HepG2 (cell line): ENCODE data around the gene DND1. TPM values are rescaled to one million over a fixed set of nuclear protein-coding genes. Genes with fewer than 3 reads are reported as not detected.
"Not testable (repeated sequence)": the region's sequence is repeated elsewhere in the genome, so short reads cannot be mapped to it uniquely, and the experiment has no call there.

ENCODE experiments used
- ATAC-seq: fragments of 200-7000 bp; cut with Tn5 transposase; 3 replicates; pipeline ENCODE4 v1.9.1; 2020; ENCODE audit warnings: mild to moderate bottlenecking, moderate library complexity
- BruUV-seq: library from RNA; stranded (reverse); fragments of 400-500 nt; replicated peaks from 2 replicates; lab custom pipeline; 2021; lab: Mats Ljungman, UMichigan
- CTCF ChIA-PET: fragments of 300-600 bp; formaldehyde crosslinking; extraction: SDS; loops from one replicate; lab custom pipeline; 2021; ENCODE audit warnings: low total read pairs, inconsistent platforms, low intra/inter-chr PET ratio; lab: Yijun Ruan, JAX
- POLR2A ChIA-PET: fragments of 350-600 bp; sonication (Branson Sonifier 250); formaldehyde crosslinking; loops from one replicate; lab custom pipeline; 2020; ENCODE audit warnings: antibody characterized with exemption, inconsistent platforms; lab: Yijun Ruan, JAX
- DNase-seq: peaks from one replicate; pipeline ENCODE4 v3.0.0-alpha.2; 2015; ENCODE audit warnings: low spot score
- FAIRE-seq: peaks from 3 replicates; lab custom pipeline; 2011; peaks lifted over from hg19 to GRCh38; lab: Jason Lieb, UNC
- H2AFZ ChIP-seq: one replicate; pipeline ENCODE4 v1.6.1; 2011; ENCODE audit warnings: low read length, inconsistent platforms
- H3K27ac ChIP-seq: fragments of 300-600 bp; 3 replicates; pipeline ENCODE4 v1.8.0; 2011; ENCODE audit warnings: mixed run types, mild to moderate bottlenecking, mixed read lengths, low read length, inconsistent platforms; ENCODE audit not compliant: insufficient read depth; ENCODE audit errors: extremely low read length
- H3K27me3 ChIP-seq, 2 experiments: fragments of 200-600 bp in 1 of 2; 2 replicates in 1 of 2; 3 replicates in 1 of 2; pipeline versions ENCODE4 v1.6.0 to v1.8.0; 2011; ENCODE audit warnings: low read length in 2 of 2, mild to moderate bottlenecking in 2 of 2, moderate library complexity in 2 of 2, inconsistent platforms in 1 of 2; ENCODE audit not compliant: insufficient read depth in 2 of 2, control insufficient read depth in 1 of 2
- H3K36me3 ChIP-seq, 2 experiments: fragments of 200-600 bp in 1 of 2; replicated peaks in 1 of 2; 2 replicates in 1 of 2; 3 replicates in 1 of 2; pipeline versions ENCODE4 v1.5.1 to v1.8.0; 2011; ENCODE audit warnings: low read length in 2 of 2, inconsistent platforms in 1 of 2; ENCODE audit not compliant: insufficient read depth in 2 of 2, control insufficient read depth in 1 of 2
- H3K4me1 ChIP-seq: 2 replicates; pipeline ENCODE4 v1.5.1; 2012; ENCODE audit warnings: low read length, inconsistent platforms; ENCODE audit not compliant: insufficient read depth
- H3K4me2 ChIP-seq: 2 replicates; pipeline ENCODE4 v1.6.0; 2011; ENCODE audit warnings: low read depth, low read length, inconsistent platforms
- H3K4me3 ChIP-seq, 3 experiments: fragments of 200-600 bp in 1 of 3; sonication (generic), shearing (Covaris generic) in 1 of 3; replicated peaks in 1 of 3; 2 replicates each; pipeline ENCODE4 v1.5.1; 2011 to 2016; ENCODE audit warnings: low read length in 3 of 3, inconsistent platforms in 2 of 3, low read depth in 2 of 3, mild to moderate bottlenecking in 2 of 3, control low read depth in 1 of 3, mixed read lengths in 1 of 3; ENCODE audit not compliant: insufficient read depth in 1 of 3
- H3K79me2 ChIP-seq: one replicate; pipeline ENCODE4 v1.6.1; 2011; ENCODE audit warnings: low read length, inconsistent platforms; ENCODE audit not compliant: insufficient read depth
- H3K9ac ChIP-seq: 2 replicates; pipeline ENCODE4 v1.6.0; 2011; ENCODE audit warnings: mild to moderate bottlenecking, low read depth, low read length, inconsistent platforms; ENCODE audit not compliant: insufficient read depth
- H3K9me3 ChIP-seq: 2 replicates; pipeline ENCODE4 v1.5.1; 2012; ENCODE audit warnings: mild to moderate bottlenecking, low read length
- H4K20me1 ChIP-seq: 2 replicates; pipeline ENCODE4 v1.6.0; 2011; ENCODE audit warnings: inconsistent platforms, mild to moderate bottlenecking, low read length, moderate library complexity; ENCODE audit not compliant: insufficient read depth
- CEBPB ChIP-seq: IDR thresholded peaks from 2 replicates; pipeline ENCODE4 v1.6.1; 2011; ENCODE audit warnings: low read depth, low read length, improper control_type of control experiment, borderline replicate concordance
- GABPB1 ChIP-seq: IDR thresholded peaks from 2 replicates; pipeline ENCODE4 v1.6.1; 2016; ENCODE audit warnings: mild to moderate bottlenecking, missing genetic modification reagents, moderate library complexity, missing compliant biosample characterization
- KAT8 ChIP-seq: IDR thresholded peaks from 2 replicates; pipeline ENCODE4 v1.6.1; 2016; ENCODE audit warnings: missing genetic modification reagents, missing compliant biosample characterization
- MTF2 ChIP-seq: sonication (generic); formaldehyde crosslinking; IDR thresholded peaks from 2 replicates; pipeline ENCODE4 v1.5.0; 2020; ENCODE audit warnings: missing genetic modification reagents, borderline replicate concordance
- SRSF9 ChIP-seq: fragments of 200-400 bp; formaldehyde crosslinking; IDR thresholded peaks from 2 replicates; pipeline ENCODE4 v1.6.1; 2018; ENCODE audit warnings: borderline replicate concordance, mild to moderate bottlenecking, low read depth, low read length; ENCODE audit not compliant: insufficient read depth, poor library complexity, severe bottlenecking
- ZNF121 ChIP-seq: sonication (generic); formaldehyde crosslinking; IDR thresholded peaks from 2 replicates; pipeline ENCODE4 v1.5.0; 2020; ENCODE audit warnings: mild to moderate bottlenecking, missing genetic modification reagents
- WGBS: methylation state at CpG from one replicate; pipeline ENCODE4 v1.1.6; 2017; ENCODE audit warnings: low lambda C conversion rate; 5-methylcytosine and 5-hydroxymethylcytosine counted together
- in situ Hi-C: cut with HindIII; loops from 2 replicates; pipeline ENCODE4 v1.10.0; 2017; ENCODE audit warnings: low pct_unique_long_range_greater_than_20kb; ENCODE audit not compliant: extremely low pct_ligation_motif_present
- intact Hi-C: fragments of 100-400 bp; cut with micrococcal nuclease; formaldehyde crosslinking; loops from one replicate; pipeline ENCODE4 v1.10.0; 2022; ENCODE audit not compliant: unreplicated experiment
- polyA plus RNA-seq, 8 experiments: library from polyadenylated mRNA; depleted of rRNA in 3 of 8; stranded (reverse) in 7 of 8; unstranded in 1 of 8; fragments of >200 nt; fragmentation: Illumina TruSeq in 4 of 8; extraction: Trizol in 4 of 8; gene quantifications; 2 replicates each; pipeline versions ENCODE4 v1.2.1 to v1.2.3, GENCODE V29; 2011 to 2016; ENCODE audit warnings: low read depth in 4 of 8, missing spikeins in 1 of 8, mixed read lengths in 1 of 8; ENCODE audit not compliant: insufficient read depth in 1 of 8
- total RNA-seq, 5 experiments: library from RNA; depleted of rRNA; stranded (reverse); fragments of >200 nt; fragmentation: Illumina TruSeq; extraction: Trizol; gene quantifications; 2 replicates each; pipeline ENCODE4 v1.2.3, GENCODE V29; 2016; ENCODE audit warnings: low read depth in 1 of 5
- TF ChIP-seq, protein P1 (sequence below): IDR thresholded peaks from 2 replicates; pipeline ENCODE4 v1.6.1; 2016

DND1 gene
- total and polyA plus RNA-seq, 2 of the 13 experiments (the other 11 are each of a cell fraction or from before 2014, with no cell fraction given) = 0.48 to 0.55 TPM

DNA sequence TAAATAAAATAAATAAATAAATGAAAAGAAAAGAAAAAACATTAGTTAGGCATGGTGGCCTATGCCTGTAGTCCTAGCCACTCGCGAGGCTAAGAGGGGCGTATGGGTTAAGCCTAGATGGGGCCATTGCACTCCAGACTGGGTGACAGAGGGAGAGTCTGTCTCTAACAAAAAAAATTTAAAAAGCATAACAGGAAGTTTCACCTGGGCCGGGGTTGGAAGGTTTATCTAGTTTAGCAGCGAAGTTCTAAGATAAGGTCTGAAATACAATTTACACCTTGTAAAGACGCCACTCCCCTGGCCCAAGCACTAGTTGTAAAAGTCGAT lies 44.9 kb upstream of the DND1 start (continued):
- no peak for TF ChIP-seq SRSF9

- POLR2A ChIA-PET, in situ Hi-C loops, BruUV-seq: not testable (repeated sequence)
Measured at GRCh38 chr5:140716238-140716637, 42.9 kb upstream of the DND1 start.

GRCh38 chr5:140713562-140714094 lies 40.3 kb upstream of the DND1 start:
- no peak for ATAC-seq
- TF ChIP-seq CEBPB (peak; percentile 60), ZNF121 (CRISPR knock-in tag) (0 out of 2 replicates have a peak, but pooled peaks have one; percentile 21), KAT8 (CRISPR knock-in tag) (no peak), GABPB1 (CRISPR knock-in tag) (no peak), MTF2 (CRISPR knock-in tag) (no peak)
- TF ChIP-seq, protein P1, sequence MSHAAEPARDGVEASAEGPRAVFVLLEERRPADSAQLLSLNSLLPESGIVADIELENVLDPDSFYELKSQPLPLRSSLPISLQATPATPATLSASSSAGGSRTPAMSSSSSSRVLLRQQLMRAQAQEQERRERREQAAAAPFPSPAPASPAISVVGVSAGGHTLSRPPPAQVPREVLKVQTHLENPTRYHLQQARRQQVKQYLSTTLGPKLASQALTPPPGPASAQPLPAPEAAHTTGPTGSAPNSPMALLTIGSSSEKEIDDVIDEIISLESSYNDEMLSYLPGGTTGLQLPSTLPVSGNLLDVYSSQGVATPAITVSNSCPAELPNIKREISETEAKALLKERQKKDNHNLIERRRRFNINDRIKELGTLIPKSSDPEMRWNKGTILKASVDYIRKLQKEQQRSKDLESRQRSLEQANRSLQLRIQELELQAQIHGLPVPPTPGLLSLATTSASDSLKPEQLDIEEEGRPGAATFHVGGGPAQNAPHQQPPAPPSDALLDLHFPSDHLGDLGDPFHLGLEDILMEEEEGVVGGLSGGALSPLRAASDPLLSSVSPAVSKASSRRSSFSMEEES (CRISPR knock-in tag) = no peak
- TF ChIP-seq, all 625 proteins: peak for 2
- BruUV-seq = no TSS peak
- no peak for FAIRE-seq
- in situ Hi-C loops (no loop called here), intact Hi-C loops (loop anchor here (10.0 kb wide), 1 partner anchor 539 kb away; the partner anchor contains the start of gene CYSTM1)
- Histone ChIP-seq H3K4me1 (peaks cover 36% of the 10 kb centered on the region), H3K27ac (no peak overlapping the region), H4K20me1 (no peaks in the 10 kb centered on the region), H3K9me3 (no peaks in the 10 kb centered on the region), H3K36me3 (no peaks in the 10 kb centered on the region), H3K4me3 (no peak overlapping the region), H3K4me2 (no peak overlapping the region), H3K9ac (no peak overlapping the region), H3K27me3 (no peaks in the 10 kb centered on the region; a peak in 1 of 5 replicates), H3K79me2 (no peaks in the 10 kb centered on the region), H2AFZ (no peak overlapping the region)
- DNase-seq = no peak
- WGBS = 24% methylated on average over 1 of the region's 1 CpG
- ChIA-PET CTCF (no interaction called here), POLR2A (no interaction called here)

More at GRCh38 chr5:140716238-140716637, 42.9 kb upstream of the DND1 start:
- H2AFZ ChIP-seq, H3K9ac ChIP-seq, DNase-seq, FAIRE-seq, H3K4me3 ChIP-seq, H3K27ac ChIP-seq, H4K20me1 ChIP-seq, H3K9me3 ChIP-seq, H3K27me3 ChIP-seq, ATAC-seq, H3K79me2 ChIP-seq, H3K4me2 ChIP-seq, CTCF ChIA-PET, H3K36me3 ChIP-seq: not testable (repeated sequence)
- TF ChIP-seq ZNF121 (CRISPR knock-in tag) = peak; percentile 53; the same call in 1 of the 2 replicates
- 76% methylated on average over 2 of the region's 2 CpGs for WGBS
- H3K4me1 ChIP-seq = peaks cover 19% of the 10 kb centered on the region
- intact Hi-C loops = loop anchor here (5.0 to 10.0 kb wide), 2 partner anchors 159 to 541 kb away; partner anchors contain the start of genes CYSTM1 and SRA1
